H1 (cell line): Measurements from ENCODE around the gene SNAP29.

Experiments used
- JUN ChIP-seq: IDR thresholded peaks from 2 replicates; pipeline ENCODE4 v1.6.1; 2011; ENCODE audit warnings: low read depth, mild to moderate bottlenecking, improper control_type of control experiment, low read length
- MAX ChIP-seq: IDR thresholded peaks from 2 replicates; pipeline ENCODE4 v1.6.1; 2012; ENCODE audit warnings: inconsistent platforms
- POLR2A ChIP-seq, 2 experiments: IDR thresholded peaks; 1 replicate in 1 of 2; 2 replicates in 1 of 2; pipeline ENCODE4 v1.6.1; 2011; ENCODE audit warnings: low read depth in 2 of 2, low read length in 2 of 2, mild to moderate bottlenecking in 2 of 2; ENCODE audit errors: control extremely low read depth in 1 of 2
- POLR2AphosphoS5 ChIP-seq: IDR thresholded peaks from 2 replicates; pipeline ENCODE4 v1.6.1; 2011; ENCODE audit warnings: low read depth, low read length
- ZNF274 ChIP-seq: IDR thresholded peaks from 2 replicates; pipeline ENCODE4 v1.7.0; 2012; ENCODE audit warnings: low read length, borderline replicate concordance; ENCODE audit errors: extremely low read depth
- TF ChIP-seq, protein P1 (sequence below), 3 experiments: IDR thresholded peaks; 1 replicate in 2 of 3; 2 replicates in 1 of 3; pipeline versions ENCODE4 v1.5.1 to v1.6.1; 2011; ENCODE audit warnings: low read length in 3 of 3, mild to moderate bottlenecking in 3 of 3, inconsistent platforms in 2 of 3, low read depth in 1 of 3, moderate library complexity in 1 of 3; ENCODE audit not compliant: insufficient read depth in 1 of 3; ENCODE audit errors: control extremely low read depth in 1 of 3

GRCh38 chr22:20853236-20853660 is 5.6 kb upstream of the SNAP29 start:
- TF ChIP-seq POLR2AphosphoS5 (no peak), JUN (no peak), POLR2A (IDR thresholded peaks at IDR 0.05; ENCODE audit: control extremely low read depth in 1 of 2, low read depth in 2 of 2, low read length in 2 of 2) (no peak), ZNF274 (no peak), MAX (no peak)
- TF ChIP-seq, protein P1, sequence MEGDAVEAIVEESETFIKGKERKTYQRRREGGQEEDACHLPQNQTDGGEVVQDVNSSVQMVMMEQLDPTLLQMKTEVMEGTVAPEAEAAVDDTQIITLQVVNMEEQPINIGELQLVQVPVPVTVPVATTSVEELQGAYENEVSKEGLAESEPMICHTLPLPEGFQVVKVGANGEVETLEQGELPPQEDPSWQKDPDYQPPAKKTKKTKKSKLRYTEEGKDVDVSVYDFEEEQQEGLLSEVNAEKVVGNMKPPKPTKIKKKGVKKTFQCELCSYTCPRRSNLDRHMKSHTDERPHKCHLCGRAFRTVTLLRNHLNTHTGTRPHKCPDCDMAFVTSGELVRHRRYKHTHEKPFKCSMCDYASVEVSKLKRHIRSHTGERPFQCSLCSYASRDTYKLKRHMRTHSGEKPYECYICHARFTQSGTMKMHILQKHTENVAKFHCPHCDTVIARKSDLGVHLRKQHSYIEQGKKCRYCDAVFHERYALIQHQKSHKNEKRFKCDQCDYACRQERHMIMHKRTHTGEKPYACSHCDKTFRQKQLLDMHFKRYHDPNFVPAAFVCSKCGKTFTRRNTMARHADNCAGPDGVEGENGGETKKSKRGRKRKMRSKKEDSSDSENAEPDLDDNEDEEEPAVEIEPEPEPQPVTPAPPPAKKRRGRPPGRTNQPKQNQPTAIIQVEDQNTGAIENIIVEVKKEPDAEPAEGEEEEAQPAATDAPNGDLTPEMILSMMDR (IDR thresholded peaks at IDR 0.05; ENCODE audit: control extremely low read depth in 1 of 3, insufficient read depth in 1 of 3, low read depth in 1 of 3, low read length in 3 of 3): no peak
